GM20000 (cell line): ENCODE results near the gene LCA5.
A peak's percentile ranks its signal among the peaks of the same experiment; 100 is the strongest.

Experiments used
- DNase-seq: peaks from one replicate; pipeline ENCODE4 v3.0.0; 2012; ENCODE audit warnings: low spot score
- CTCF ChIP-seq: IDR thresholded peaks from 2 replicates; pipeline ENCODE4 v1.5.1; 2012; ENCODE audit warnings: mild to moderate bottlenecking, control low read depth; ENCODE audit errors: extremely low read depth, missing control alignments

The LCA5 gene

GRCh38 chr6:79548304-79548703 is 11.1 kb upstream of the LCA5 start:
- DNase-seq, result no peak
- TF ChIP-seq CTCF, result no peak

- TF ChIP-seq CTCF, result no peak
- no peak for DNase-seq
These were observed 9.0 kb upstream of the LCA5 start for GRCh38 chr6:79546186-79546585.

GRCh38 chr6:79544939-79545450 is 7.8 kb upstream of the LCA5 start:
- TF ChIP-seq CTCF, result peak; percentile 26

GRCh38 chr6:79544299-79544927 is 7.2 kb upstream of the LCA5 start:
- TF ChIP-seq CTCF, result no peak
- peak; percentile 6 for DNase-seq

More at GRCh38 chr6:79544939-79545450, 7.8 kb upstream of the LCA5 start:
- DNase-seq, result peak; percentile 74

- no peak for DNase-seq
- TF ChIP-seq CTCF, result no peak
These were observed 6.7 kb upstream of the LCA5 start for GRCh38 chr6:79543886-79544285.

GRCh38 chr6:79543411-79543810 is 6.2 kb upstream of the LCA5 start:
- TF ChIP-seq CTCF, result no peak
- DNase-seq, result no peak

- no peak for DNase-seq
- TF ChIP-seq CTCF, result no peak
These were observed 1.1 kb upstream of the LCA5 start for GRCh38 chr6:79538106-79538971.
